Left kidney (tissue), 2 donors: ENCODE results near the gene LRSAM1. TPM values are rescaled to one million over a fixed set of nuclear protein-coding genes. Genes with fewer than 3 reads are reported as not detected.

Experiments used
- DNase-seq: peaks from one replicate; pipeline ENCODE4 v3.0.0-alpha.2; 2013
- polyA plus RNA-seq: library from polyadenylated mRNA; unstranded; fragments of 120-200 nt; gene quantifications from one replicate; pipeline ENCODE4 v1.2.1, GENCODE V29; 2013; ENCODE audit not compliant: insufficient read length

Gene LRSAM1
- polyA plus RNA-seq, 1 donor: 18.1 TPM

DNA sequence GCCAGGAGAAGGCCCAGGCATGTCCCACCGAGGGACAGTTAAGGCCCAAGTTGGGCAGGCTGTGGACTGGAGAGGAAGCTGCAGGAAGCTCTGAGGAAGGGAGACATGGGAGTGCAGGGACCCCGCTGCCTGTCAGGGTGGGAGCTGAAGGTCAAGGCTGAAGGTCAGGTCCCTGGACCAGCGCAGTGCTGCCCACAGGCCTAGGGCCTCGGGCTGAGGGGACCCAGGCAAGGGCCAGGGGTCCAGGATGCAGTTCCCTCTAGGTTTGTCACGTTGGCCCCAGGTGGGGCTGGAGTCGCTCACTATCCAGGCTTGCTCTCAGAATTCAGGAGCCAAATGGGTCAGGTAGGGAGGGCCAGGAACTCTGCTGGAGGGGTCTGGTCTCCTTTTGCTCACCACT, 84.1 kb downstream of the LRSAM1 start:
- no peak for DNase-seq

- DNase-seq: no peak
Measured at GRCh38 chr9:127535834-127536233, 84.5 kb downstream of the LRSAM1 start.

- no peak for DNase-seq
Measured at GRCh38 chr9:127536499-127536898, 85.2 kb downstream of the LRSAM1 start.

DNA sequence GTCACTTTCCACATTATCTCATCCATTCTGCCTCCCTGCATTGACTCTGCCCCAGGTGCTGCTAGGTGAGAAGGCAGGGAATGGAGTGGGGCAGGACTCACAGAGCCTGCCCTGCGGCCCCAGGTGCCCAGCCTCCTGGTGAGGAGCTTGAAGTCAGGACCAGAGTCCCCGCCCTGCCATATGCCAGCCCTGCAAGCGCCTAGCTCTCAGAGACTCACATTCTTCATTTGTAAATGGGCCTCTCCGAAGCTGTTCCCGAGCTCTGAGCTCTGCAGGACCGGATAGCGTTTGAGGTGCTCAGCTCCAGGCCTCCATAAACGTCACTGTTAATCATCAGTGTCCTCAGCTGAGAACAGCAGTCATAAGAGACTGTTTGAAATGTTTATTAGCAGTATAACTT, 85.7 kb downstream of the LRSAM1 start:
- no peak for DNase-seq

GRCh38 chr9:127537792-127538191, 86.5 kb downstream of the LRSAM1 start:
- no peak for DNase-seq

GRCh38 chr9:127538849-127539258, 87.5 kb downstream of the LRSAM1 start:
- DNase-seq: no peak

DNA sequence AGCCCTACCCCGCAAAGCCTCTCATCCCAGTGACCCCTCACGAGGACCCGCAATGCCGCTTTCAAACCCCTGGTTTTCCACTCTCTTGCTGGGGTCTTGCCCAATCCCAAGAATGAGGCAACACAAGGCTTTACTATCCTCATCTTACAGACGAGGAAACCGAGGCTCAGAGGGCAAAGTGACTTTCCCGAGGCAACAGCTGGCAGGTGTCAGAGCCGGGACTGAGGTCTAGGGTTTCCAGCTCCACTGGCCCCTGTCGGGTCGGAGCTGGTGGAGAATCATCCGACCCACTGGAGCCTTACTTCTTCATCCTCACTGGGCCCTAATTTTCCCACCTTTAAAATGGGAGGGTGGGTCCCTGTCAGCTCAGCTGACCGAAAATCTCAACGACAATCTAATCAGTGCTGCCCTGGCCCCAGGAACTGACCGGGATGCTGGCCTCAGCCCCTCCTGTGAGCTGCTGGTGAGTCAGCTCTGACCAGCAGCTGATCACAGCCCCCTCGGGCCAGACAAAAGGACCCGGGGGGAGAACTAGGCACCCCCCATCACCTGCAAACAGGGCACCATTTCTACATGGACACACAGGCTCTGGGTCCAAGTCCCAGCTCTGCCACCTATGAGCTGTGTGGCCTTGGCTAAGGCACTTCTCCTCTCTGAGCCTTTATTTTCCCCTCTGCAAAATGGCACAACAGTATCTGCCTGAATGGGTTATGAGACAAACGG, 88.1 kb downstream of the LRSAM1 start:
- DNase-seq: no peak

- DNase-seq: no peak
Measured at GRCh38 chr9:127539982-127540663, 88.8 kb downstream of the LRSAM1 start.

- DNase-seq: no peak
Measured at GRCh38 chr9:127540664-127541041, 89.3 kb downstream of the LRSAM1 start.

DNA sequence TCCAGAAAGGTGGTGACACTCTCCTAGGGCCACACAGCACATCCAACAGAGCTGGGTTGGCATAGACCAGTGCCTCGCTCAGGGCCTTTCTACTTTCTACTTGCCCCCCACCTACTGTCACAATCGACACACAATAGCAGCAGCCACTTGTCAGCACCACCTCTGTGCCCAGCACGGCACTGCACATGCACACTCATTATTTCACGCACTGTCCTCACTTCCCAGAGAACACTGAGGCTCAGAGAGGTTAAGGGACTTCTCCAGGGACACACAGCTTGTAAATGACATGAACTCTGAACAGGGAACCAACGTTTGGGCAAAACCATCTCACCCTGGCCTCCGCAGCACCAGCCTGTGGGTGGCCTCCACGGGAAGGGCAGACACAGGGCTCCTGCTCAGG, 89.9 kb downstream of the LRSAM1 start:
- DNase-seq: no peak

DNA sequence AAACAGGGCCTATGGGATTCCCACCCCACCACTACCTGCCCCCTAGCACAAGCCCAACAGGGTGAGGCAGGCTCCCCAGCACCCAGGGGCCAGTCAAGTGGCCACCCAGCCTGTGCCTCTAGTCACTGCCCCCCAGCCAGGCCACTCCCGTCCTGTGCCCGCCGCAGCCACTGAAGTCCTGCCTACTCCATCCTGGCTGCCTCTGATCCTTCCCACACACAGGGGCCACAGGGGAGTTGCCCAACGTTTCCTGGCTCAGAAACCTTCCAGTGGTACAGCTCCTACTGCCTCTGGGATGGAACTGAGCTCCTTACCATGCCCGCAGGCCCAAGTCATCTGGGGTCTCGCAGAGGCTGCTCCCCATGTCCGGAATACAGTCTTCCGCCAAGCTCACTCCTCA, 90.6 kb downstream of the LRSAM1 start:
- no peak for DNase-seq

DNA sequence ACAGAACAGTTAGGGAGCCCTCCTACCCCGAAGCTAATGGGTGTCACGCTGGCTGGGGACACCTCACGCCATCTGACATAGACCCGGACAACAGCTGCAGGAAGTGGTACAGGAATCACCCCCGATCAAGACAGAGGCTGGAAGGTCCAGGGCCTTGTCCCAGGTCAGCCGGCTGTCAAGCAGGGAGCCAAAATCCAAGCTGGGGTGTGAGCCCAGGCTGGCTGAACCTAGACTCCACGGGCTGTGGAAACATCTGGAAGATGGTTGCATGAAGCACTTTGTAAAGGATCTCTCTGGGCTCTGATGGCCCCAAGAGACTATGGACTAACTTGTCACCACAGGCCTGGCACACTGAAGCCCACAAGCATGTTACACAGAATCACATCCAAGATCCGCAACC, 91.9 kb downstream of the LRSAM1 start:
- no peak for DNase-seq

GRCh38 chr9:127543973-127544533, 92.7 kb downstream of the LRSAM1 start:
- DNase-seq: no peak

DNA sequence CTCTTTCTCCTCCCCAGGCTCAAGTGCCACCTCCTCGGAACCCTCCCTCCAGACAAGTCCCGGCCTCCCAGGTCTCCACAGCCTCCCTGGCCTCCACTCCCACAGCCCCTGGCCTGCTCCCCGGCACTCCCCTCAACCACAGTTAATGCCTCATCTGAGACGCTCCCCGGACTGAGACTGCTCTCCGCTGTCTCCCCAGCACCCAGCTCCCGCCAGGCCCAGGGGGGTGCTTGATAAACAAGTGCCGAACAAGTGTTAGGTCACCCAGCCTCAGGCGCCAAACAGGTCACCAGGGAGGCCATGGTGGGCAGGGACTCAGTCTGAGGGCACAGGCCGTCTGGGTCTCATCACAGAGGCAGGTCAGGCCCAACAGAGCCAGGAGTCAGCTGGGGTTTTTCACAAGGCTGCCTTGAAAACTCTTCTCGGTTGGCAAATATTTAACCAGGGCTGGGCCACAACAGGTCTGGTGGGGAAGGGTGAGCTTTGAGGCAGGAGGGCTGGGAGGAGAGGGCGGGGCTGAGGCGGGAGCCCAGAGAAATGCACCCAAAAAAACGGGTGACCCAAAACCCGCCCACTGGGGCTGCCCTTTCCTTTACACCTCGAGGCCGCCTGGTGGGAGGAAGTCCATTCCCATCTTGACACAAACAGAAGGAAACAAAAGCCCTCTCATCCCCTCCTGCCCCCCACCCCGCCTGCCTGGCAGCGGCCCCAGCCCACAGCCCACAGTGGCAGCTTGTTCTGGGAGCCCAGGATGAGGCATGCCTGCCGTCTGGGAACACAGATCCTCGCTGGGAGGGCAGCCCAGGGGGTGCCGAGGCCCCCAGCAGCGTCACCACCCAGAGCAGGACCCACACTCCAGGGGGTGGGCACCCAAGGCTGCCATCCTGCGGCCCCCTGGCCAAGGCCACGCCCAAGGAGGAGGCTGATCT, 94.2 kb downstream of the LRSAM1 start:
- peak; percentile 68 for DNase-seq

- no peak for DNase-seq
Measured at GRCh38 chr9:127546125-127546832, 95.0 kb downstream of the LRSAM1 start.

DNA sequence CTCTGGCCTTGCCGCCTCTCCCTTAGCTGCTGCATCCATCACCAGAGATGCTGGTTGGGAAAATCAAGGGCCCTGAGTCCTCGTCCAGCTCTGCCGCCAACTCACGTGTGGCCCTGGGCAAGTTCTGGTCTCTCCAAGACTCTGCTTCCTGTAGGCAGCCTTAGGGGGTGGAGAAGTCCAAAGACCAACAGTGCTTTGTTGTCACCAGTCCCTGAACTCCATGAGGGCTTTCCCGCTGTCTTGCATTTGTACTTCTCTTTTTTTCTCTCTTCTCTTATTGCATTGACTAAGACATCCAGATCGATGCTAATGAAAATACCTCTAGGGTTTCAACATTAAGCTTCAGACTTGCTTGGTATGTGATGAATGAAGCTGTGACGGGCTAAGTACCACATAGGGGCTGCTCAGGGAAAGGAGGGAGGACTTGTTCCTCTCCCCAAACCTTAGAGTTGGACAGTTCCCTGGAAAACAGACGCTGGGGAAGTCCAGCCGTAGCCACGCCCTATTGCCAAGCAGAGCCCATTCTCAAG, 97.1 kb downstream of the LRSAM1 start:
- no peak for DNase-seq

GRCh38 chr9:127549218-127549617, 97.9 kb downstream of the LRSAM1 start:
- no peak for DNase-seq

GRCh38 chr9:127549751-127550150, 98.4 kb downstream of the LRSAM1 start:
- no peak for DNase-seq

DNA sequence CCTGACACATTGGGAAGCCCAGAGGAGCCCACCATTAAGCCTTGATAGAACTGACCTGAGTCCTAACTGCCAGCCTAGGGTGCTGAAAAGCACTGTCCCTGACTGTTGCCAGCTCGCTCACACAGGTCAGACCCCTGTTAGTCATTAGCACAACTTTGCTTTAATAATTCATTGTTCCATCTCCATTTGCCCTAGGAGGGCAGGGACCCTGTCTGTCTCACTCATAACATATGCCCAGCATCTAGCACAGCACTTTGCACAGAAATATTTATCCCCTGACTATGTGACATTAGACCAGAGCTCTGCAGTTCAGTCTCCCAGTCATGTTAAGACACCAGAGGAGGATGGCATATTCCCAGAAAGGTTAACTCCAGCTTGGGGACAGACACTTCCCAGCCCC, 99.0 kb downstream of the LRSAM1 start:
- no peak for DNase-seq

GRCh38 chr9:127550751-127551150, 99.4 kb downstream of the LRSAM1 start:
- no peak for DNase-seq
